Skeletal muscle satellite cell (primary cell): Measurements from ENCODE around the gene CD9.
"Not testable (repeated sequence)": the region's sequence is repeated elsewhere in the genome, so short reads cannot be mapped to it uniquely, and the experiment has no call there.

Experiments
- H3K27me3 ChIP-seq: 2 replicates; pipeline ENCODE4 v1.7.0; 2013; ENCODE audit warnings: low read length; ENCODE audit not compliant: control insufficient read depth, insufficient read depth
- H3K36me3 ChIP-seq: 2 replicates; pipeline ENCODE4 v1.7.0; 2013; ENCODE audit warnings: mild to moderate bottlenecking, control low read depth, low read length; ENCODE audit not compliant: insufficient read depth
- H3K4me1 ChIP-seq: 2 replicates; pipeline ENCODE4 v1.7.0; 2013; ENCODE audit warnings: low read length; ENCODE audit not compliant: control insufficient read depth, insufficient read depth
- H3K4me2 ChIP-seq: 2 replicates; pipeline ENCODE4 v1.7.0; 2013; ENCODE audit warnings: mild to moderate bottlenecking, low read length
- H3K4me3 ChIP-seq: 2 replicates; pipeline ENCODE4 v1.7.0; 2013; ENCODE audit warnings: low read length
- H3K9ac ChIP-seq: 2 replicates; pipeline ENCODE4 v1.7.0; 2013; ENCODE audit warnings: mild to moderate bottlenecking, low read depth, low read length, moderate library complexity
- H3K9me3 ChIP-seq: replicated peaks from 2 replicates; pipeline ENCODE4 v1.7.0; 2013; ENCODE audit warnings: mild to moderate bottlenecking, control low read depth, low read length

Gene CD9

DNA sequence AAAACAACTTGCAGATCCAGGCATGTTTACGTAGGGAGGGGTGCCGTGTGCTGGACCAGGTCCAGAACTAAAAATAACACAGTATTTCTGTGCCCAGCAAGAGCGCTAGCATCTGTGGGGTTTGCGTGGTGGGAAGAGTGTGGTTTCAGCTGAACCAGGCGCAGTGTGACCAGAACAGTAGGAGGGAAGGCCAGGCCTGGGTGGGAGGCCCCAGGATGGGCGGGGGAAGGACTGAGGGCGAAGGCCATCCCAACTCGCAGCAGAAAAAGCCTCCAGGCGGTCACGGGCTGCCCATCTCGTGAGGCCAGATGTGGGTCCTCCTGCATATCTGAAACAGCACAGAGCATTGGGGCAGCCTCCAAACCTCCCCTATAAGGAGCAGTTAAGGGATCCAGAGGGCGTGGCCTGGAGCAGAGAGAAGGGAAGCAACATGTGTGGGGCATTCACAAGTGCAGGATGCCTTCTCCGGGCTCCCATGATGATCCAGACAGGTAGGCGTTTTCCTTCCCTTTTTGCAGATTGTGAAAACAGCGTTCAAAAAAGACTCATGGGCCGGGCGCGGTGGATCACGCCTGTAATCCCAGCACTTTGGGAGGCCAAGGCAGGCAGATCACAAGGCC is 17.8 kb upstream of the CD9 start:
- no peaks in the 10 kb centered on the region for H3K9me3 ChIP-seq
- peak overlapping the region; percentile 36 for H3K4me3 ChIP-seq
- H3K4me2 ChIP-seq, result peak overlapping the region; percentile 60
- H3K4me1 ChIP-seq, result peaks cover 49% of the 10 kb centered on the region
- no peaks in the 10 kb centered on the region for H3K36me3 ChIP-seq
- H3K27me3 ChIP-seq, result no peaks in the 10 kb centered on the region
- H3K9ac ChIP-seq, result peak overlapping the region; percentile 77

DNA sequence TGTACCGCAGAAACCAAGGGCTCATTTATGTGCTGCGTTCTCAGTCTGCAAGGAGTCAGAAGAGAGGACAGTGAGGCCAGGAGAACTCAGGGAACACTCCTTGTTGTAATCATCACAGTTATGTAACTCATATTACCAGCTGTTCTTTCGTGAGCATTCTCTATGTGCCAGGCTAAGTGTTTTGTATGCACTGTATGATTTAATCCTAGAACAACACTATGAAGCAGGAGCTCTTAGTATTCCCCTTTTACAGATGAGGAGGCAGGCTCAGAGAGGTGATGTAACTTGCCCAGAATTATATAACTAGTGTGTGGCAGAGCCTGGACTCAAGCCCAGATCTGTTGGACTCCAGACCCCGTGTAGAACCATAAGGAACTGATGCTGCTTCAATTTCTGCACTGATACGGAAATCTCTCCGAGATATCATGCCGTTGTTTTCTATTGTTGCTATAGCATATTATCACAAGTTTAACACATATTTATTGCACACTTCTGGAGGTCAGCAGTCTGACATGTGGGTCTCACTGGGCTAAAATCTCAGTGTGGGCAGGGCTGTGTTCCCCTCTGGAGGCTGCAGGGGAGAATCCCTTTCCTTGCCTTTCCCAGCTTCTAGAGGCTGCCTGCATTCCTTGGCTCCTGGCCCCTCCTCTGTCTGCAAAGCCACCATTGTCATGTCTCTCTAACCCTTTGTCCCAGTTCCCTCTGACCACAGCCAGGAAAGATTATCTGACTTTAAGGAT is 16.3 kb upstream of the CD9 start:
- Histone ChIP-seq H3K4me2 (no peak overlapping the region), H3K9ac (no peak overlapping the region), H3K4me3 (no peak overlapping the region), H3K4me1 (peaks cover 49% of the 10 kb centered on the region), H3K36me3 (no peaks in the 10 kb centered on the region), H3K9me3 (no peaks in the 10 kb centered on the region), H3K27me3 (peaks cover 10% of the 10 kb centered on the region)

DNA sequence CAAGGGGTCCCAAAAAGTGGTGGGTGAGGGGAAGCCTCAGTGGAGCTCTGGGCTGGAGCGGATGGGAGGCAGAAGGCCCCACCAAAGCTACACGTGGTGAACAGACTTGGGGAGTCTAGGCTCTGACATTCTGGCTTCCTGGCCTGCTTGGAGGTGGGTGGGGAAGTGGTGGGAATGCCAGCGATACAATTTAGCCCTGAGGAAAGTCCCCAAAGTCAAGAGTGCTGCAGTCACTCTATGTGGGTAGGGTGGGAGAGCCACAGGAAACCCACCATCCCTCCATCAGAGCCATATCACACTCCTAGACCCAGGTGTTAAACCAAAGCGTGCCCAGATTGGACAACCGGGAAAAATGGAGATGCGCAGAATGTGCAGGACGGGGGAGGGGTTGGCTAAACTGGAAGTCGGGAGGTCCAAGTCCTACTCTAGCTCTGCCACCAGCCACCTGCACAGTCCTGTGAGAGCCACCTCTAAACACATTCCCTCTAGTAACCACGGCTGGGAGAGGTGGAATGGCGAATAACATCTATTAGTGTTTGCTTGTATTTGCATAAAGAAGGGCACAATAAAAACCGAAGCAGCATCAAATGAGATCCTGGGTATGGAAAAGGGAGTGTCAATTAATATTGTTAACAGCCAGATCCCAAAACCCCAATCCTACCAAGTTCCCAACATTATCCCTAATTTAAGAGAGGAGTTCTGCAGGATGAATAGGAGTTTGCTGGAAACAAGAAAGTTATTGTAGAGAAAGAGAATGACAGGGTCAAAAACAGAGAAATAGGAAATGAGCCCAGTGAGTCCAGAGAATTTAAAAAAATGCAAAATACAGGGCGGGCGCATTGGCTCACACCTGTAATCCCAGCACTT is 14.0 kb upstream of the CD9 start:
- Histone ChIP-seq H3K9ac (no peak overlapping the region), H3K36me3 (no peaks in the 10 kb centered on the region), H3K4me1 (peaks cover 31% of the 10 kb centered on the region), H3K9me3 (no peaks in the 10 kb centered on the region), H3K27me3 (peaks cover 20% of the 10 kb centered on the region), H3K4me3 (no peak overlapping the region), H3K4me2 (no peak overlapping the region)

DNA sequence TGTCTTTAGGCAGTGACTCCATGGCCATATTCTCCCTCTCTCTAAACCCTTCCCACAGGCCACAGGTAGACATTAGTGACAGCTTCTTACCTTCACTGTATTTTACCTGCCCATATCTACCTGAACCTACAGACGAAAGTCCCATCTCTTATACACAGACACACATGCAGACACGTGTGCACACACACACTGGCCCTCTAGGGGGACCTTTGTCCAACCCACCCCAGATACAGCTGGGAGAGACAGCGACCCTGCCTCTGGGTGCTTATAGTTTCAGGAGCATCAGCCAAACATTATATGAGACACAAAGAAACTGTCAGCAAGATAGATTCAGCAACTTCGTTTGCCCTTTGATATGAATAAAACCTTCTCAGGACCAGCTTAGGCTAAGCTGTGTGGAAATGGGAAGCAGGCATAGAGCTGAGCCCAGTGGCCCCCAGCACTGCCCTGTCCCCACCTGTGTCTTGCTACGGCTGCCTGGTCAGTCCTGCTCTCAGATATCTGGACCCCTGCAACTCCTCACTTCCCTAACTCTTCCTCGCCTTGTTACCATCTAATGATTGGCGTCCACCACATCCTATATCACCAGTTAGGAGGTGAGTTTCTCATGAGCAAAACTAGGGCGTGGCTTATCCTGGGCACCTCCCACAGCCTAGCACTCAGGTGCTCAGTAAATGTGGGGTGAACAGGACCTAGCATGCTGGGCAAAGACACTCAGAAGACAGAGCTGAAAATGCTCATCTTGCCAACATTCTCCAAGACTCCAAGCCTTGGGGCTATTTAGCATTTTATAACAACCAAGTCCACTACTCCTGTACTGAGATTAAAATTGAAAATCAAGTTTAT is 12.0 kb upstream of the CD9 start:
- peaks cover 20% of the 10 kb centered on the region for H3K27me3 ChIP-seq
- H3K4me2 ChIP-seq, result no peak overlapping the region
- no peaks in the 10 kb centered on the region for H3K36me3 ChIP-seq
- no peaks in the 10 kb centered on the region for H3K9me3 ChIP-seq
- H3K4me1 ChIP-seq, result peaks cover 11% of the 10 kb centered on the region
- no peak overlapping the region for H3K9ac ChIP-seq
- H3K4me3 ChIP-seq, result no peak overlapping the region

DNA sequence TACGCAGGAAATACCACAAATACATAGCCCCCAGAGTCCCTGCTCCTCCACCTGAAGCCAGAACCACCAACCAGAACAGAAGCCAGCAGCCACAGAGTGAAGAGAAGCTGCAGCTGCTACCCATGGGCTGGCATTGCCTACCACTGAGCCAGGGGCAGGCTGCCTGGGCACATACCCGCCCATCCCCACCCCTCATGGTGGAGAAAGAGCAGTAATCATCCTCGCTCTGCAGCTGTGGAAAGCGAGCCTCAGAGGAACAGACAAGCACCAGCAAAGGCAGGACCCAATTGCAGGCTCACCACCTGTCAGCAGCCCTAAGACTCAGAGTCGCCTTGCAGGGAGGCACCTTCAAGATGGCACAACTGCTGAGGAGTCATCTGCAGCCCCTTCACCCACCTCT is 11.2 kb upstream of the CD9 start:
- peaks cover 20% of the 10 kb centered on the region for H3K27me3 ChIP-seq
- no peak overlapping the region for H3K4me2 ChIP-seq
- peaks cover 3% of the 10 kb centered on the region for H3K4me1 ChIP-seq
- H3K9ac ChIP-seq, result no peak overlapping the region
- H3K9me3 ChIP-seq, result no peaks in the 10 kb centered on the region
- no peaks in the 10 kb centered on the region for H3K36me3 ChIP-seq
- no peak overlapping the region for H3K4me3 ChIP-seq

DNA sequence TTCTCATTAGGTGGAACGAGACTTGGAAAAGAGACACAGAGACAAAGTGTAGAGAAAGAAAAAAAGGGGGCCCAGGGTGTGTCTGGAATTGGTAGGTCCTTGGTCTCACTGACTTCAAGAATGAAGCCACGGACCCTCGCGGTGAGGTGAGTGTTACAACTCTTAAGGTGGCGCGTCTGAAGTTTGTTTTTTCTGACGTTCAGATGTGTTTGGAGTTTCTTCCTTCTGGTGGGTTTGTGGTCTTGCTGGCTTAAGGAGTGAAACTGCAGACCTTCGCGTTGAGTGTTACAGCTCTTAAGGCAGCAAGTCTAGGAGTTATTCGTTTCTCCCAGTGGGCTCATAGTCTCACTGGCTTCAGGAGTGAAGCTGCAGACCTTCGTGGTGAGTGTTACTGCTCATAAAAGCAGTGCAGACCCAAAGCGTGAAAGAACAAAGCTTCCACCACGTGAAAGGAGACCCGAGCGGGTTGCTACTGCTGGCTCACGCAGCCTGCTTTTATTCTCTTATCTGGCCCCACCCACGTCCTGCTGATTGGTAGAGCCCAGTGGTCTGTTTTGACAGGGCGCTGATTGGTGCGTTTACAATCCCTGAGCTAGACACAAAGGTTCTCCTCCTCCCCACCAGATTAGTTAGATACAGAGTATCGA is 10.1 kb upstream of the CD9 start:
- not testable (repeated sequence) for H3K4me1 ChIP-seq, H3K4me3 ChIP-seq, H3K9me3 ChIP-seq, H3K36me3 ChIP-seq, H3K4me2 ChIP-seq, H3K9ac ChIP-seq
- H3K27me3 ChIP-seq, result peaks cover 20% of the 10 kb centered on the region

DNA sequence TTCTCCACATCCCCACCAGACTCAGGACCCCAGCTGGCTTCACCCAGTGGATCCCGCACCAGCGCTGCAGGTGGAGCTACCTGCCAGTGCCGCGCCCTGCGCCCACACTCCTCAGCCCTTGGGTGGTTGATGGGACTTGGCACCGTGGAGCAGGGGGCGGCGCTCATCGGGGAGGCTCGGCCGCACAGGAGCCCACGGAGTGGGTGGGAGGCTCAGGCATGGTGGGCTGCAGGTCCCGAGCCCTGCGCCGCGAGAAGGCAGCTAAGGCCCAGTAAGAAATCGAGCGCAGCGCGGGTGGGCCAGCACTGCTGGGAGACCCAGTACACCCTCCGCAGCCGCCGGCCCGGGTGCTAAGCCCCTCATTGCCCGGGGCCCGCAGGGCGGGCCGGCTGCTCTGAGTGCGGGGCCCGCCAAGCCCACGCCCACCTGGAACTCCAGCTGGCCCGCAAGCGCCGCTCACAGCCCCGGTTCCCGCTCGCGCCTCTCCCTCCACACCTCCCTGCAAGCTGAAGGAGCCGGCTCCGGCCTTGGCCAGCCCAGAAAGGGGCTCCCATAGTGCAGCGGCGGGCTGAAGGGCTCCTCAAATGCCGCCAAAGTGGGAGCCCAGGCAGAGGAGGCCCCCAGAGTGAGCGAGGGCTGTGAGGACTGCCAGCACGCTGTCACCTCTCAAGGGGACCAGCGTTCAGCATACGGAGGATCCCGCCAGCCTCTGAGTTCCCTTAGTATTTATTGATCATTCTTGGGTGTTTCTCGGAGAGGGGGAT is 9.3 kb upstream of the CD9 start:
- H3K27me3 ChIP-seq, result peaks cover 20% of the 10 kb centered on the region
- H3K36me3 ChIP-seq, H3K9ac ChIP-seq: not testable (repeated sequence)

DNA sequence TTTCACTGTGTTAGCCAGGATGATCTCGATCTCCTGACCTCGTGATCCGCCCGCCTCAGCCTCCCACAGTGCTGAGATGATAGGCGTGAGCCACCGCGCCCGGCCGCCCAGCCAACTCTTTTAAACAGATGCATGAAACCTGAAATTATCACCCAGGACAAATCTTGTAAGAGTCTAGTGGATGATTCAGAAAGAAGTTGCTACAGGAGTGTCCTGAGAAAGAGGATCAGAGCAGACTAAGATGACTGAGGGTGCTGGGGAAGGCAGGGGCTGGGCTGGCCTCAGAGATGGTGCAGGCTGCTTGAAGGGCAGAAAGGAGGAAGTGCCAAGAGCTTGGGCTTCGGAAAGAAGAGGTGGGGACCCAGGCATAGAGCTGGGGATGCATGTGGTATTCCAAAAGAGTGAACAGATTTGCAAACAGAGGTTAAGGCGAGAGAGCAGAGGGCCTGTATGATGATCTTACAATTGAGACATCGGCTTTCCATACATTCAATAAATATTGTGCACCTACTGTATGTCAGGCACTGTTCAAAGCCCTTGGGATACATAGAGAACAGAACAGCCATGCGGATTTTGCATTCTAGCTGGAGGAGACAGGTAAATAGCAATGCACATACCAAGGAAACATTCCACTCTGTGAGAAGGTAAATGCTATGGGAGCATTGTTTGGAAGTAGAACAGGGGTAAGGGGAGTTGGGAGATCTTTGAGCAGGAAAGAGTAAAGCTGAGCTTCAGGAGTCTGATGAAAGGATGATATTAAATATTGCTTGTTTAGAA is 7.4 kb upstream of the CD9 start:
- H3K4me3 ChIP-seq, result no peak overlapping the region
- peaks cover 17% of the 10 kb centered on the region for H3K27me3 ChIP-seq
- no peaks in the 10 kb centered on the region for H3K36me3 ChIP-seq
- no peak overlapping the region for H3K4me2 ChIP-seq
- no peak overlapping the region for H3K9ac ChIP-seq
- H3K4me1 ChIP-seq, result peaks cover 5% of the 10 kb centered on the region
- no peaks in the 10 kb centered on the region for H3K9me3 ChIP-seq

More for the DNA sequence above, 9.3 kb upstream of the CD9 start:
- H3K9me3 ChIP-seq, H3K4me2 ChIP-seq, H3K4me3 ChIP-seq, H3K4me1 ChIP-seq: not testable (repeated sequence)

DNA sequence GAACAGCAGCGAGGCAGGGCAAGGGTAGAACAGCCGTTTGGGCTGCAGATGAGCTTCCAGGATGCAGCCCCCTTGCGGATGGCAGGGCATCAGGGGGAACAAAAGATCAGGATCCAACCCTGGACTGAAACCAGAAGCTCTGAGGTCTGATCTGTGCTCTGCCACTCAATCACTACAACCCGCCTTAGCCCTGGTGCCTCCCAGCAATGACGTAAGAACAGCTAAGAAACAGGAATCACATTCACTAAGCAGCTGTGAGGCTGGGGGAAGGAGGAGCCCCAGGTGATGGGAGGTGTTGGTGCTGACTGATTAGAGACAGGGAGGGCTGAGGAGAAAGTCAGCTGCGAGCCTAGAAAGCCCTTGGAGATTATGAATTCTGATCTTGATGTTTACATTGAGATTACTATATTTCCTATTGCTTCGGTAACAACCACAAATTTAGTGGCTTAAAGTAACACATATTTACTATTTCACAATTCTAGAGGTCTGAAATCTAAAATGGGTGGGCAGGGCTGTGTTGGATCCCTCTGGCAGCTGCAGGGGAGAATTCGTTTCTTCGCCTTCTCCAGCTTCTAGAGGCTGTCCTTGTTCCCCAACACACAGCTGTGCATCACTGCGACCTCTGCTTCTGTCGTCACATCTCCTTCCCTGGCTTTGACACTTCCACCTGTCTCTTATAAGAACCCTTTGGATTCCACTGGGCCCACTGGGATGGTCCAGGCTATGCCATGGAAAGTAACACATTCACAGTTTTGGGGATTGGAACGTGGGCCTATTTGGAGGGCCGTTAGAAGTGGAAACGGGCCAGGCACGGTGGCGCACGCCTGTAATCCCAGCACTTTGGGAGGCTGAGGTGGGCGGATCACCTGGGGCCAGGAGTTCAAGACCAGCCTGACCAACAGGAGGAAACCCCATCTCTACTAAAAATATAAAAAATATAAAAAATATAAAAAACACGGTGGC is 6.1 kb upstream of the CD9 start:
- Histone ChIP-seq H3K4me1 (peaks cover 5% of the 10 kb centered on the region), H3K9ac (no peak overlapping the region), H3K36me3 (no peaks in the 10 kb centered on the region), H3K27me3 (peaks cover 7% of the 10 kb centered on the region), H3K4me2 (no peak overlapping the region), H3K4me3 (no peak overlapping the region), H3K9me3 (no peaks in the 10 kb centered on the region)
